Activated CD8-positive, alpha-beta T cell treated with anti-CD3 and anti-CD28 coated beads for 36 hours (primary cell): ENCODE measurements around the gene CSF1R. TPM values are rescaled to one million over a fixed set of nuclear protein-coding genes. Genes with fewer than 3 reads are reported as not detected.

Experiments used
- ATAC-seq: fragments of 200-7000 bp; cut with Tn5 transposase; one replicate; pipeline ENCODE4 v1.10.0; 2021; ENCODE audit warnings: mild to moderate bottlenecking, moderate library complexity
- CTCF ChIA-PET: fragments of 350-600 bp; sonication (Branson Sonifier 250); formaldehyde crosslinking; loops from one replicate; lab custom pipeline; 2021; ENCODE audit warnings: antibody characterized with exemption; lab: Charles Lee
- POLR2A ChIA-PET: fragments of 350-600 bp; sonication (Branson Sonifier 250); formaldehyde crosslinking; loops from one replicate; lab custom pipeline; 2021; ENCODE audit warnings: antibody characterized with exemption; lab: Charles Lee
- DNase-seq: peaks from one replicate; pipeline ENCODE4 v3.0.0-alpha.2; 2020
- H3K27ac Mint-ChIP-seq: one replicate; pipeline ENCODE4 v1.8.0; 2021; ENCODE audit warnings: mild to moderate bottlenecking, mixed read lengths
- H3K27me3 Mint-ChIP-seq: one replicate; pipeline ENCODE4 v1.8.0; 2021; ENCODE audit warnings: mixed read lengths
- H3K36me3 Mint-ChIP-seq: one replicate; pipeline ENCODE4 v1.8.0; 2021; ENCODE audit warnings: low read depth, mixed read lengths
- H3K4me1 Mint-ChIP-seq: one replicate; pipeline ENCODE4 v1.8.0; 2021; ENCODE audit warnings: low read depth, mixed read lengths
- H3K4me3 Mint-ChIP-seq: one replicate; pipeline ENCODE4 v1.8.0; 2021; ENCODE audit warnings: mild to moderate bottlenecking, moderate library complexity, mixed read lengths
- H3K9me3 Mint-ChIP-seq: one replicate; pipeline ENCODE4 v1.8.0; 2021; ENCODE audit warnings: mixed read lengths
- intact Hi-C: fragments of 100-400 bp; cut with micrococcal nuclease; formaldehyde crosslinking; loops from one replicate; pipeline ENCODE4 v1.10.0; 2022
- total RNA-seq, 2 experiments: library from RNA; stranded (reverse); gene quantifications; one replicate each; pipeline ENCODE4 v1.2.3, GENCODE V29; 2021
- TF ChIP-seq, protein P1 (sequence below): fragments of 200-600 bp; IDR thresholded peaks from one replicate; pipeline ENCODE4 v1.8.0; 2022; ENCODE audit warnings: antibody characterized with exemption, mild to moderate bottlenecking

The CSF1R gene
- total RNA-seq, 2 experiments from 2014 or later = not detected

DNA sequence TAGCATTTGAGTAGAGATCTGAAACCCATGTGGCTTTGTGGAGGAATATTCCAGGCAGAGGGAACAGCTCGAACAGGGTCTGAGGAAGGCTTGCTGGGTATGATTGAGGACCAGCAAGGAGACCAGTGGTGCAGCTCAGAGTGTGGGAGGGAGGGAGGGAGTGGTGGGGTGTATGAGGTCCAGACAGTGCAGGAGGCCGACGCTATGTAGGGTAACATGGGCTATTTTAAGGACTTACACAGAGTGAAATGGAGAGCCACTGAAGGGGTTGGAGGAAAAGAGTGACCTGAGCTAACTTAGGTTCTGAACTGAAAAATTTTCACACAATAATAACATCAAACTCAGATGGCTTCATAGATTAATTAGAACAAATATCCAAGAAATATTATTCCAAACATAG, 43.9 kb downstream of the CSF1R start:
- no peak overlapping the region for H3K27ac Mint-ChIP-seq
- H3K9me3 Mint-ChIP-seq = no peaks in the 10 kb centered on the region
- H3K4me3 Mint-ChIP-seq = no peak overlapping the region
- H3K4me1 Mint-ChIP-seq = peaks cover 20% of the 10 kb centered on the region
- H3K36me3 Mint-ChIP-seq = peaks cover 53% of the 10 kb centered on the region
- POLR2A ChIA-PET = no interaction called here
- TF ChIP-seq, protein P1, sequence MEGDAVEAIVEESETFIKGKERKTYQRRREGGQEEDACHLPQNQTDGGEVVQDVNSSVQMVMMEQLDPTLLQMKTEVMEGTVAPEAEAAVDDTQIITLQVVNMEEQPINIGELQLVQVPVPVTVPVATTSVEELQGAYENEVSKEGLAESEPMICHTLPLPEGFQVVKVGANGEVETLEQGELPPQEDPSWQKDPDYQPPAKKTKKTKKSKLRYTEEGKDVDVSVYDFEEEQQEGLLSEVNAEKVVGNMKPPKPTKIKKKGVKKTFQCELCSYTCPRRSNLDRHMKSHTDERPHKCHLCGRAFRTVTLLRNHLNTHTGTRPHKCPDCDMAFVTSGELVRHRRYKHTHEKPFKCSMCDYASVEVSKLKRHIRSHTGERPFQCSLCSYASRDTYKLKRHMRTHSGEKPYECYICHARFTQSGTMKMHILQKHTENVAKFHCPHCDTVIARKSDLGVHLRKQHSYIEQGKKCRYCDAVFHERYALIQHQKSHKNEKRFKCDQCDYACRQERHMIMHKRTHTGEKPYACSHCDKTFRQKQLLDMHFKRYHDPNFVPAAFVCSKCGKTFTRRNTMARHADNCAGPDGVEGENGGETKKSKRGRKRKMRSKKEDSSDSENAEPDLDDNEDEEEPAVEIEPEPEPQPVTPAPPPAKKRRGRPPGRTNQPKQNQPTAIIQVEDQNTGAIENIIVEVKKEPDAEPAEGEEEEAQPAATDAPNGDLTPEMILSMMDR = no peak
- no peak for DNase-seq
- H3K27me3 Mint-ChIP-seq = no peaks in the 10 kb centered on the region
- CTCF ChIA-PET = interaction anchor here (1.1 kb wide), 1 partner anchor 25 kb away, joined by 3 read pairs; no protein-coding TSS in a partner anchor
- intact Hi-C loops = no loop called here
- ATAC-seq = no peak

DNA sequence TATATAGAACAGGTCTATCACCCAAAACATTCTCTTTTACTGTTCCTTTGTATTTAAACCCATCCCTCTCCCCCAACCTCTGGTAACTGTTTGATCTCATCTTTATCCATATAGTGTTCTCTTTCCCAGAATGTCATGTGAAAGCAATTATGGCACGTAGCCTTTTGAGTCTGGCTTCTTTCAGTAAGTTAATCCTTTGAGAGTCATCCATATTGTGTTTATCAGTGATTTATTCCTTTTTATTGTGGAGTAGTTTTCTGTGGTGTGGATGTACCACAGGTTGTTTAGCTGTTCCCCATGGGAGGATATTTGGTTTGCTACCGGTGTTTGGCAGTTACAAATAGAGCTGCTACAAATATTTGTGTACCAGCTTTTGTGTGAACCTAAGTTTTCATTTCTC, 47.8 kb downstream of the CSF1R start:
- DNase-seq = no peak
- no peak overlapping the region for H3K4me3 Mint-ChIP-seq
- no peak overlapping the region for H3K27ac Mint-ChIP-seq
- peaks cover 11% of the 10 kb centered on the region for H3K4me1 Mint-ChIP-seq
- H3K27me3 Mint-ChIP-seq = no peaks in the 10 kb centered on the region
- CTCF ChIA-PET = interaction anchor here (0.7 to 1.0 kb wide), 2 partner anchors 48 to 220 kb away, joined by 3 read pairs; no protein-coding TSS in a partner anchor
- ATAC-seq = no peak
- TF ChIP-seq, protein P1 = no peak
- no peaks in the 10 kb centered on the region for H3K9me3 Mint-ChIP-seq
- intact Hi-C loops = no loop called here
- POLR2A ChIA-PET = interaction anchor here (0.8 kb wide), 1 partner anchor 13 kb away, joined by 3 read pairs; no protein-coding TSS in a partner anchor
- H3K36me3 Mint-ChIP-seq = peaks cover 58% of the 10 kb centered on the region

DNA sequence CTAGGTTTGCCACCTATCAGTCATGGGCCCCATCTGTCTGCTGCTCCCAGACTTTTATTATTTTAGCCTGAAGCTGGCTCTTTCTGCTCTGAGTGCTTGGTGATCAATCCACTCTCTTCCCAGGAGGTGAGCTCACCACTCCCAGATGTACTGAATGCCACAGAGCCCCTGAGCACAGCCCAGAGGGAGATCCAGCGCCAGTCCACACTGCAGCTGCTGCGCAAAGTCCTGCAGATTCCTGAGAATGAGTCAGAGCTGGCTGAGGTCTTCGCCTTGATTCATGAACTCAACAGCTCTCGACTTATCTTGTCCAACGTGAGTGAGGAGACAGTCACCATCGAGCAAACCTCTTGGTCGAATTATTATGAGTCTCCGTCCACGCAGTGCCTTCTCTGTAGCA, 49.8 kb downstream of the CSF1R start:
- ChIA-PET POLR2A (interaction anchor here (1.1 to 1.5 kb wide), 2 partner anchors 12 to 36 kb away, joined by 3 to 4 read pairs; partner anchors contain the start of genes HMGXB3 and TIGD6), CTCF (interaction anchor here (0.7 to 1.5 kb wide), 2 partner anchors 9 to 34 kb away, joined by 4 read pairs; no protein-coding TSS in a partner anchor)
- DNase-seq = no peak
- intact Hi-C loops = no loop called here
- Mint-ChIP-seq H3K36me3 (peaks cover 64% of the 10 kb centered on the region), H3K27ac (no peak overlapping the region), H3K27me3 (no peaks in the 10 kb centered on the region), H3K9me3 (no peaks in the 10 kb centered on the region), H3K4me1 (no peaks in the 10 kb centered on the region), H3K4me3 (no peak overlapping the region)
- ATAC-seq = no peak
- TF ChIP-seq, protein P1 = no peak

DNA sequence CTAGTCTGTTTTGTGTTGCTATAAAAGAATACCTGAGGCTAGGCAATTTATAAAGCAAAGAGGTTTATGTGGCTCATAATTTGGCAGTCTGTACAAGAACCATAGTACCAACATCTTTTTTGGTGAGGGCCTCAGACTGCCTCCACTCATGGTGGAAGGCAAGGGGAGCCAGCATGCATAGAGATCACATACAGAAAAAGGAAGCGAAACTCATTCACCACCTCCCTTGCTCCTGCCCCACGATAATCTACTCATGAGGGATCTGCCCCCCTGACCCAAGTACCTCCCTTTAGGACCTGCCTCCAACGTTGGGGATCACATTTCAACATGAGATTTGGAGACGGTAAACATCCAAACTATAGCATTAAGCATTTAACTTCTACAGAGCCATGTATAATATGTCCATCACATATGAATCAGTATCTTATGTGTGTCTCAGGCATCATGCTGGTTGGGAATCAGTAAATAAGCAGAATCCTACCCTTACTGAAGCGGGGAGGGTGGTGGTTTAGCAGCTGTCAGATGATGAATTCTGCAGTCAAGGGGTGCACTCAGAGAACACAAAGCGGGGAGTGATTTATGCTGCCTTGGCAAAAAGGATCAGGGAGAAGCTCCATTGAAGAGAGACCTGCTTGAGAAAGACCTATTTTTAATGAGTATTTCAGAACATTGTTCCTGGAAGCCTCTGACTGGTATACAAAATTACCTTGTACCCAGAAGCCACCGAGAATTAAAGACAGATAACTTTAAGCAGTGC, 51.0 kb downstream of the CSF1R start:
- peaks cover 62% of the 10 kb centered on the region for H3K36me3 Mint-ChIP-seq
- H3K9me3 Mint-ChIP-seq = no peaks in the 10 kb centered on the region
- TF ChIP-seq, protein P1 = no peak
- no peak for DNase-seq
- no peaks in the 10 kb centered on the region for H3K4me1 Mint-ChIP-seq
- no peaks in the 10 kb centered on the region for H3K27me3 Mint-ChIP-seq
- CTCF ChIA-PET = no interaction called here
- POLR2A ChIA-PET = interaction anchor here (1.5 kb wide), 1 partner anchor 35 kb away, joined by 4 read pairs; the partner anchor contains the start of genes HMGXB3 and TIGD6
- ATAC-seq = no peak
- intact Hi-C loops = no loop called here
- H3K27ac Mint-ChIP-seq = no peak overlapping the region
- H3K4me3 Mint-ChIP-seq = no peak overlapping the region

DNA sequence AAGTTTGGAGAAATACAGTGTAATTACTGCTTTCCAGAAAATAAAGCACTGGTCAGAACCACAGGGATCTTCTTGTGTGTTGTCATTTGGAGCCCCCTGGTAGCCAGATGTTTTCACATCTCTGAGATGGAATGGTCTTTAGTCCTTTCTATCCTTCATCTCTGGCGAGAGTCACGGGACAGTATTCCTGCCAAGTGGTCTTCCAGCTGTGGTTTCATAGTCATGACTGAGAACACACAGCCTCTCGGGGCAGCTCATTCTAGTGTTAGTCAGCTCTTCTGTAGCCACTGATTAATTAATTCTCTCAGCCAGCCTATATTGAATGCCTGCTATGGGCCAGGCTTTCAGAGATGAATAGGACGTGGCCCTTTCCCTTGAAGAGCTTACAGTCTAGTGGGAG, 51.7 kb downstream of the CSF1R start:
- Mint-ChIP-seq H3K27ac (no peak overlapping the region), H3K36me3 (peaks cover 59% of the 10 kb centered on the region), H3K4me3 (no peak overlapping the region), H3K4me1 (no peaks in the 10 kb centered on the region), H3K27me3 (no peaks in the 10 kb centered on the region), H3K9me3 (no peaks in the 10 kb centered on the region)
- ATAC-seq (no peak), DNase-seq (no peak)
- ChIA-PET CTCF (interaction anchor here (1.4 kb wide), 1 partner anchor 11 kb away, joined by 4 read pairs; no protein-coding TSS in a partner anchor), POLR2A (no interaction called here)
- TF ChIP-seq, protein P1 = no peak
- intact Hi-C loops = no loop called here
